ENCODE measurements around the gene ADAMTS7. TPM values are rescaled to one million over a fixed set of nuclear protein-coding genes. Genes with fewer than 3 reads are reported as not detected.
"Not testable (repeated sequence)": the region's sequence is repeated elsewhere in the genome, so short reads cannot be mapped to it uniquely, and the experiment has no call there.

ADAMTS7 gene
- total and polyA plus RNA-seq, 2 of the 13 experiments (the other 11 are each of a cell fraction or from before 2014, with no cell fraction given) = 0.09 to 0.12 TPM

DNA sequence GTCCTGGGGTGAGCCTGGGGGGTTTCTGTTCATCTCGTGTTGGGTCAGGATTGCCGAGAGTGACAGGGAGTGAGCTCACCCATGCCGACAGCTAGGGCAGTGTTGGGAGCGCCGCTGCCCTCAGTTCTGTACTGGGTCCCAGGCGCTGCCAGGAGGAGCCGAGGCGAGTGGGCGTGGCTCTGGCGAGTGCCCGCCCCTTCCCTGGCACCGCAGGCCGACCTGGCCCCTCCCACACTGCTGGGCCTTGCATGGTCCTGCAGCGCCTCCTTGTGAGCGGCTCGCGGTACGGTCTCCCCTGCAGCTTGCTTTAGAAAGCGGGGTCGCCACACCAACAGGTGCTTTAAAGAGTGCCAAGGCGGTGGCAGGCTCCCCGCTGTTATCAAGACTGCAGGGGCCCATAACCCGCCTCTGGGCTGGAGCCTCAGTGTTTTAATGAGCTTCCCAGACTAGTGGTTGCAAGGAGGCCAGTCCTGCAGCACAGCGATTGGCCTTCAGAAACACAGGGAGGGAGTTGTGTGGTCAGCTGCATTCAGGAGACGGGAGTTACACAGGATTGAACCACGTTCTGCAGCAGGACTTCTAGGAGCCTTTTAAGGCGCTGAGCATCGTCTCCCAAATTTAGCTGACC lies 60.2 kb downstream of the ADAMTS7 start (continued):
- TF ChIP-seq POGZ (CRISPR knock-in tag; IDR thresholded peaks at IDR 0.05) (peak; percentile 39), ZMYM4 (CRISPR knock-in tag; IDR thresholded peaks at IDR 0.05) (peak; percentile 19; the same call in 1 of the 2 replicates), ZNF501 (CRISPR knock-in tag; IDR thresholded peaks at IDR 0.05) (0 out of 2 replicates have a peak, but pooled peaks have one; percentile 26), STAG1 (CRISPR knock-in tag; IDR thresholded peaks at IDR 0.05) (peak; percentile 85), TEAD3 (CRISPR knock-in tag; optimal IDR thresholded peaks at IDR 0.05; ENCODE audit: borderline replicate concordance) (peak; percentile 43), THAP11 (CRISPR knock-in tag; IDR thresholded peaks at IDR 0.05) (0 out of 2 replicates have a peak, but pooled peaks have one; percentile 18), SALL1 (CRISPR knock-in tag; IDR thresholded peaks at IDR 0.05) (peak; percentile 14; the same call in 1 of the 2 replicates), SP1 (CRISPR knock-in tag; IDR thresholded peaks at IDR 0.05) (peak; percentile 91), RAD21 (CRISPR knock-in tag; IDR thresholded peaks at IDR 0.05) (peak; percentile 58)
- TF ChIP-seq, protein P1, sequence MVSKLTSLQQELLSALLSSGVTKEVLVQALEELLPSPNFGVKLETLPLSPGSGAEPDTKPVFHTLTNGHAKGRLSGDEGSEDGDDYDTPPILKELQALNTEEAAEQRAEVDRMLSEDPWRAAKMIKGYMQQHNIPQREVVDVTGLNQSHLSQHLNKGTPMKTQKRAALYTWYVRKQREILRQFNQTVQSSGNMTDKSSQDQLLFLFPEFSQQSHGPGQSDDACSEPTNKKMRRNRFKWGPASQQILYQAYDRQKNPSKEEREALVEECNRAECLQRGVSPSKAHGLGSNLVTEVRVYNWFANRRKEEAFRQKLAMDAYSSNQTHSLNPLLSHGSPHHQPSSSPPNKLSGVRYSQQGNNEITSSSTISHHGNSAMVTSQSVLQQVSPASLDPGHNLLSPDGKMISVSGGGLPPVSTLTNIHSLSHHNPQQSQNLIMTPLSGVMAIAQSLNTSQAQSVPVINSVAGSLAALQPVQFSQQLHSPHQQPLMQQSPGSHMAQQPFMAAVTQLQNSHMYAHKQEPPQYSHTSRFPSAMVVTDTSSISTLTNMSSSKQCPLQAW (CRISPR knock-in tag; IDR thresholded peaks at IDR 0.05) = 0 out of 2 replicates have a peak, but pooled peaks have one; percentile 19
- TF ChIP-seq, protein P2, sequence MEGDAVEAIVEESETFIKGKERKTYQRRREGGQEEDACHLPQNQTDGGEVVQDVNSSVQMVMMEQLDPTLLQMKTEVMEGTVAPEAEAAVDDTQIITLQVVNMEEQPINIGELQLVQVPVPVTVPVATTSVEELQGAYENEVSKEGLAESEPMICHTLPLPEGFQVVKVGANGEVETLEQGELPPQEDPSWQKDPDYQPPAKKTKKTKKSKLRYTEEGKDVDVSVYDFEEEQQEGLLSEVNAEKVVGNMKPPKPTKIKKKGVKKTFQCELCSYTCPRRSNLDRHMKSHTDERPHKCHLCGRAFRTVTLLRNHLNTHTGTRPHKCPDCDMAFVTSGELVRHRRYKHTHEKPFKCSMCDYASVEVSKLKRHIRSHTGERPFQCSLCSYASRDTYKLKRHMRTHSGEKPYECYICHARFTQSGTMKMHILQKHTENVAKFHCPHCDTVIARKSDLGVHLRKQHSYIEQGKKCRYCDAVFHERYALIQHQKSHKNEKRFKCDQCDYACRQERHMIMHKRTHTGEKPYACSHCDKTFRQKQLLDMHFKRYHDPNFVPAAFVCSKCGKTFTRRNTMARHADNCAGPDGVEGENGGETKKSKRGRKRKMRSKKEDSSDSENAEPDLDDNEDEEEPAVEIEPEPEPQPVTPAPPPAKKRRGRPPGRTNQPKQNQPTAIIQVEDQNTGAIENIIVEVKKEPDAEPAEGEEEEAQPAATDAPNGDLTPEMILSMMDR (CRISPR knock-in tag; IDR thresholded peaks at IDR 0.05) = peak; percentile 91
- not testable (repeated sequence) for TF ChIP-seq SP1 (IDR thresholded peaks at IDR 0.05)
- TF ChIP-seq, protein P3, sequence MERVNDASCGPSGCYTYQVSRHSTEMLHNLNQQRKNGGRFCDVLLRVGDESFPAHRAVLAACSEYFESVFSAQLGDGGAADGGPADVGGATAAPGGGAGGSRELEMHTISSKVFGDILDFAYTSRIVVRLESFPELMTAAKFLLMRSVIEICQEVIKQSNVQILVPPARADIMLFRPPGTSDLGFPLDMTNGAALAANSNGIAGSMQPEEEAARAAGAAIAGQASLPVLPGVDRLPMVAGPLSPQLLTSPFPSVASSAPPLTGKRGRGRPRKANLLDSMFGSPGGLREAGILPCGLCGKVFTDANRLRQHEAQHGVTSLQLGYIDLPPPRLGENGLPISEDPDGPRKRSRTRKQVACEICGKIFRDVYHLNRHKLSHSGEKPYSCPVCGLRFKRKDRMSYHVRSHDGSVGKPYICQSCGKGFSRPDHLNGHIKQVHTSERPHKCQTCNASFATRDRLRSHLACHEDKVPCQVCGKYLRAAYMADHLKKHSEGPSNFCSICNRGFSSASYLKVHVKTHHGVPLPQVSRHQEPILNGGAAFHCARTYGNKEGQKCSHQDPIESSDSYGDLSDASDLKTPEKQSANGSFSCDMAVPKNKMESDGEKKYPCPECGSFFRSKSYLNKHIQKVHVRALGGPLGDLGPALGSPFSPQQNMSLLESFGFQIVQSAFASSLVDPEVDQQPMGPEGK (CRISPR knock-in tag; IDR thresholded peaks at IDR 0.05) = 0 out of 2 replicates have a peak, but pooled peaks have one; percentile 16
